Measurements from ENCODE around the gene SORD.
A peak's percentile ranks its signal among the peaks of the same experiment; 100 is the strongest.

SORD gene

GRCh38 chr15:45116482-45117307, 93.7 kb downstream of the SORD start:
- DNase-seq (ENCODE audit: low read depth): no peak

GRCh38 chr15:45117308-45118130, 94.5 kb downstream of the SORD start:
- DNase-seq (ENCODE audit: low read depth): no peak

GRCh38 chr15:45118131-45118588, 95.2 kb downstream of the SORD start:
- peak; percentile 64 for DNase-seq (ENCODE audit: low read depth)

GRCh38 chr15:45118996-45119395, 96.0 kb downstream of the SORD start:
- DNase-seq (ENCODE audit: low read depth): no peak

GRCh38 chr15:45120081-45120972, 97.3 kb downstream of the SORD start:
- DNase-seq (ENCODE audit: low read depth): no peak

GRCh38 chr15:45121020-45121419, 98.0 kb downstream of the SORD start:
- no peak for DNase-seq (ENCODE audit: low read depth)

GRCh38 chr15:45121706-45122417, 98.9 kb downstream of the SORD start:
- no peak for DNase-seq (ENCODE audit: low read depth)

- no peak for DNase-seq (ENCODE audit: low read depth)
Measured at GRCh38 chr15:45122719-45123118, 99.7 kb downstream of the SORD start.

- DNase-seq (ENCODE audit: low read depth): no peak
Measured at GRCh38 chr15:45123397-45123796, 100.4 kb downstream of the SORD start.

- no peak for DNase-seq (ENCODE audit: low read depth)
Measured at GRCh38 chr15:45126535-45127158, 103.7 kb downstream of the SORD start.
